Suprapubic skin (tissue), 4 donors: Measurements from ENCODE around the gene DUOX1.

Experiments used
- POLR2A ChIP-seq, 2 donors: fragments of 450-650 bp; IDR thresholded peaks; one replicate each; pipeline ENCODE4 v1.6.1; 2017; ENCODE audit warnings: antibody characterized with exemption in 2 of 2, mild to moderate bottlenecking in 2 of 2, moderate library complexity in 2 of 2
- POLR2AphosphoS5 ChIP-seq, 3 donors: sonication (generic); formaldehyde crosslinking; IDR thresholded peaks; one replicate each; pipeline ENCODE4 v1.6.1; 2017; ENCODE audit warnings: antibody characterized with exemption in 3 of 3

DNA sequence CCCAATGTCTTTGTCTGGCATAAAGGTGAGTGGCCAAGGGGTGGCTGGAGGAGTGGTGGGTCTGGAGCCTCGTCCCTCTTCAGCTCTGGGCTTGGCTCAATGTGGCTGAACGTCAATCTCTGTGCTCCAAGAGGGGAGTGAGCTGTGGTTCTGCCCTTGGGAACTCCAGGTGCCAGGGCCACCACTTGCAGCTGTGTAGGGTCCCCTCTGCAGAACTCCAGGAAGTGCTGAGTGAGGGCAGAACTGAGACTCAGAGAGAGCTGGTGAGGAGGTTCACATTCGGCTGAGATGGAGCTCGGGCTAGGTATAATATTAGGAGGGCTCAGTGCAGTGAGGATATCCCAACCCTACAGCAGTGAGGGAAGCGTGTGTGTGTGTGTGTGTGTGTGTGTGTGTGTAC lies 11.6 kb downstream of the DUOX1 start:
- TF ChIP-seq POLR2A (IDR thresholded peaks at IDR 0.05) (no peak), POLR2AphosphoS5 (IDR thresholded peaks at IDR 0.05) (no peak)
